Epidermal melanocyte (primary cell): ENCODE measurements around the gene SLC41A3.

Experiments used
- DNase-seq: peaks from one replicate; pipeline ENCODE4 v3.0.0; 2011; ENCODE audit warnings: low spot score; ENCODE audit not compliant: insufficient read length

SLC41A3 gene

DNA sequence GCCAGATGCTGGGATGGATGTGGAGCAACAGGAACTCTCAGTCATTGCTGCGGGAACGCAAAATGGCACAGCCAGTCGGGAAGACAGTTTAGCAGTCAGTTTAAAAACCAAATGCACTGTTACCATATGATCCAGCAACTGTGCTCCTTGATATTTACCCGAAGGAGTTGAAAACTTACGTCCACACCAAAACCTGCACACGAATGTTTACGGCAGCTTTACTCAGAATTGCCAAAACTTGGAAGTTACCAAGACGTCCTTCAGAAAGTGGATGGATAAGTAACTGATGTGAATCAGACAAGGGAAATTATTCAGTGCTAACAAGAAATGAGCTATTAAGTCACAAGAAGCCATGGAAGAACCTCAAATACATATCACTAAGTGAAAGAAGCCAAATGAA is 36.1 kb upstream of the SLC41A3 start:
- no peak for DNase-seq

DNA sequence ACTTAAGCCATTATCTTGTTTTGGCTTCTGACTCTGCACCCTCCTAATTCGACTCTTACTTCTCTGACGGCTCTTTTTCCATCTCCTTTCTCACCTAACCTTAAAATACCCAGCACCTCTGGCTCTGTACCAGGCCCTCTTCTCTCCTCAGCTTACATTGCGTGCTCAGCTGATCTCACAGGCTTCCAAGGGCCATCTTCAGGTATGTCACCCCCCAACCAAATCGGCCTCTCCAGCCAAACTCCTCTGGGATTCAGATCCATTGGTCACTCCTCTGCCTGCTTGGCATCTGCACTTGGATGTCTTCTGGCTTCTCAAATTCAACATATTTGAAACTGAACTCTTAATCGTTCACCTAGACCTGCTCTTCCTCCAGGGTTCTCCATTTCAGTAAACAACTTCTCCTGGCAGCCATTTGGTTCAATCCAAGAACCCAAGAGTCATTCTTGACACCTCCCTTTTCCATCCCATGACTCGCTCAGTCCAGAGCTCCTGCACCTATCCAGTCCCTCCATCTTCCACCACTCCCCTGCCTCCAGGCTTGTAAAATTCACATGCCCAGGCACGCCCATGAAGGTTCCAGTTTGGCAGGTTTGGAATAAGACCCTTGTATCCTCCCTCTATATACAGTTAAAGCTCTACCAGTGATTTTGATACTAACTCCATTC is 35.2 kb upstream of the SLC41A3 start:
- no peak for DNase-seq

DNA sequence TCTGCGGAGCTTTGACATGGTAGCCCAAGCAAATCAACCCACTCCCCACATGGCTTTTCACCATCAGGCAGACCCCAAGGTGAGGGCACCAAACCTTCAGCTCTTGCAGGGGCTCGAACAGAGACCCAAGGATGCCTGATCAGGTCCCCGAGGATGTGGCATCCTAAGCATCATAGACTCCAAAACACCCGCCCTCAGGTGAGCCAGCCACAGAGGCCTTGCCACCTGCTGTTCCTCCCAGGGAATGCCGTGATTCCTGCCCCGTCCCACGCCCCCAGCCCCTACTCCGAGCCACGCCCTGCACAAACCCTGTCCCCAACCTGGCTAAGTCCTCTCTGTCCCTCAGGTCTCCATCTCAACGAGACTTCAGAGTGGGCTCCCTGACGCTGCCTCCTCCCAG is 34.7 kb upstream of the SLC41A3 start:
- DNase-seq, result no peak

DNA sequence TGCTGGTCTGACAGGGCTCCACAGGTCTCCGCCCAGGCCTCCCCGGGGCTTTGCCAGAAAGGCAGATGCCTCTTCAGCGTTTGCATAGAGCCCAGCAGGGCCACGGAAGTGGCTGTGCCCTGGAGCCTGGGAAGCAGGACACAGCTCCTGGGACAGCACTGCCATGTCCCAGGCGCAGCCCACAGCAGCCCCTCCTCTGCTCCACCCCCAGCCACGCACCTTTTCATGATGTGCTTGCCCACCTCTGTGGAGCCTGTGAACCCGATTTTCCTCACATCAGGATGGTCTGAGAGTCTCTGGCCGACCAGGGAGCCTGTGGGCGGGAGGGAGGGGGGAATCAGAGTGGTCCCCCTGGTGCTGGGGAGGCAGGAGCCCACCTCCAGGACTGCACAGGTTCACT is 33.9 kb upstream of the SLC41A3 start:
- no peak for DNase-seq

DNA sequence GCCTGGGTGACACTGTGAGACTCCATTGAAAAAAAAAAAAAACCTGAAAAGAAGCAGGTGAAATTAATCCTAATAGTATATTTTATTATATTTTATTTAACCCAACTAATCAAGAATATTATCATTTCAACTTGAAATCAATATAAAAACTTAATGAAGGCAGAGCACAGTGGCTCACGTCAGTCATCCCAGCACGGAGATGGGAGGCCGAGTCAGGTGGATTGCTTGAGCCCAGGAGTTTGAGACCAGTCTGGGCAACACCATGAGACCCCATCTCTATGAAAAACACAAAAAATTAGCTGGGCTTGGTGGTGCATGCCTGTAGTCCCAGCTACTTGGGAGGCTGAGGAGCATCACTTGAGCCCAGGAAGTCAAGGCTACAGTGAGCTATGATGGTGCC is 33.3 kb upstream of the SLC41A3 start:
- DNase-seq, result no peak

DNA sequence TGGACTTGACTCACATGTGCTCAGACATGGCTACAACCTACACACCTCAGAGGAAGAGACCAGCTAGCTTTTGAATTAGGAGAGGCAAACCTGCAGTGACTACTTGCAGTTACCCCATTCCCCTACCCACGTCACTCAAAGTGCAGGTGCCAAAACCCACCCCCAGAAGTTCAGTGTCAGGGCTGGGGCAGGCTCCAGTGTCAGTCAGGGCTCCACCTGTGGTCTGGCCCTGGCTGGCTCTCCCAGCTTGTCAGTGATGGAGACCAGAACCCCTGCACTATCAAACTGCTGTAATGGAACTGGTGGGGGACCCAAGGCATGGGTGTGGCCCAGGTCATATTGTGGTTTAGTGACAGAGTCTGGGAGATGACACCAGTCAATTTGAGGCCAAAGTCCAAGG is 32.6 kb upstream of the SLC41A3 start:
- DNase-seq, result no peak

DNA sequence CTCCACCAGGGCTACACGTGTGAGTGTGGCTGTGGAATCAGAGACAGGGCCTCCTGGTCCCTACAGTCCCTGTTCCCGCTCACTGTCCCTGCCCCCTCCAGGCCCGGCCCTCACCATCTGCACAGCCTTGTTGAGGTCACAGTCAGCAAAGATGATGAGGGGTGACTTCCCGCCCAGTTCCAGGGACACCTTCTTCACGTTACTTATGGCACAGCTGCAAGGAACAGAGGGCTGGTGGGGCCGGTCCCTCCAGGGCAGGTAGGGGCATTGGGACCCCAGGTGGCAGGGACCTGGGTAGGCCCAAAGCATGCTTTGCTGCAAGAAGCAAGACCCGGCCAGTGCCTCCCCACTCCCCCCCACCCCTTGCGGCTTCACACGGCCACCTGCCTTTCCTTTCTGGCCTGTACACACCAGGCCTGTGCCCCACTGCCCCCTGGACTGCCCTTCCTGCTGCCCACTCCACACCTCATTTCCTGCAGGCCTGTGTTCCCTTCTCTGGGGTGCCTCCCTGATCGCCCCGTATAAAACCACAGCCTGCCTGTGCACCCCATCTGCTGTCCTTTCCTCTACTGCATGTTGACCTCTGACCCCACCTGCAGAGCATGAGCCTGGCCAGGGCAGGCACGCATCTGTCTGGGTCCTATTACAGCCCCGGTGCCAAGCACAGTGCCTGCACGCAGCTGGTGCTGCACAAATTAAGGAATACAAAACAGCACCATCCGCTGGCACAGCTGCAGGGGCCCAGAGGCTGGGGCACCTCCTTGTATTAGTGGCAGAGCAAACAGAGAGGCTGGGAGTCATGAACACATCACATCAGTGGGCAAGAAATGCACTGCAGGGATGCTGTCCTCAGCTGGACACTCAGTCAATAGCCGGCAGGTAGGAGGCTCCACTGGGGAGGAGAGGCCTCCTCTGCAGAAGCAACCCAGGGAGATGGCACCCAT is 30.8 kb upstream of the SLC41A3 start:
- DNase-seq, result no peak

DNA sequence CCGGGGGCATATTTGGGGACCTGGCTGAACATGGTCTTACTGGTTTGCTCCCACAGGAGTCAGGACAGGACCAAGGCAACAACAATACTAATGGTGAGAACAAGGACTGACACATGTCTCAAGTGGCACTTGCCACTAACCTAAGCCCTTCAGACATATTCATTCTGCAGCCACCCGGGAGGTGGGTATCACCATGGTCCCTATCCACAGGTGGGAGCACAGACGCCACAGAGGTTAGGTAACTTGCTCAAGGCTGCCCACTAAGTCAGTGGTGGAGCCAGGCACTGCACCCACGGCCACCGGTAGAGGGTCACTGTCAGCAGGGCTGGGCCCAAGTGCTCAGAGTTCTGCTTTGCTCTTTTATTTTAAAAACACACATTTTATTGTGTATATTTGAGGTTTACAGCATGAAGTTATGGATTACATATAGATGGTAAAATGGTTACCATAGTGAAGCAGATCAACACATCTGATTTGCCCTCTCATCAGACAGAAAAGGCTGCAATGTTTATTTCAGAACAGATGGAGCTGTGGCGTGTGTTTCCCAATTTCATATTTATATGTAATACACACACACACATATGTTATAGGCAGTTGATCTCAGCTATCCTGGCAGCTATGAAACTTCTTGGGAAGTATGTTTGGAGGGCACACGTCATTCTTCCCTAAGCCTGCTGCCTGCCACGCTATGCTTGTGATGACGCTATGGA is 30.0 kb upstream of the SLC41A3 start:
- no peak for DNase-seq

DNA sequence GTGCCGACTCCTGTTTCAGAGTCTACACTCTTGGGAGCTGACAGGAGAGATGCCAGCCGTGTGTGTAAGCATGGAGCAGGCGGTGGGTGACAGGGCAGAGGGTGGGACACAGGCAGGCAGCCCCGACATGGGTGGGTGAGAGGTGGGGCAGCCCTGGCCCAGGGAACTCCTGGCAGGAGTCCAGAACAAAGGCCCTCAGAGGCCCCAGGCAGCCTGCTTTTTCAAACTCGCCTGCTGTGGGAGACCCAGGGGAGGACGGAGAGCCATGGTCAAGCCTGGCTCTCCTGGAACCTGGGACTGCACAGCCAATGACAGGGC is 29.3 kb upstream of the SLC41A3 start:
- DNase-seq, result no peak

DNA sequence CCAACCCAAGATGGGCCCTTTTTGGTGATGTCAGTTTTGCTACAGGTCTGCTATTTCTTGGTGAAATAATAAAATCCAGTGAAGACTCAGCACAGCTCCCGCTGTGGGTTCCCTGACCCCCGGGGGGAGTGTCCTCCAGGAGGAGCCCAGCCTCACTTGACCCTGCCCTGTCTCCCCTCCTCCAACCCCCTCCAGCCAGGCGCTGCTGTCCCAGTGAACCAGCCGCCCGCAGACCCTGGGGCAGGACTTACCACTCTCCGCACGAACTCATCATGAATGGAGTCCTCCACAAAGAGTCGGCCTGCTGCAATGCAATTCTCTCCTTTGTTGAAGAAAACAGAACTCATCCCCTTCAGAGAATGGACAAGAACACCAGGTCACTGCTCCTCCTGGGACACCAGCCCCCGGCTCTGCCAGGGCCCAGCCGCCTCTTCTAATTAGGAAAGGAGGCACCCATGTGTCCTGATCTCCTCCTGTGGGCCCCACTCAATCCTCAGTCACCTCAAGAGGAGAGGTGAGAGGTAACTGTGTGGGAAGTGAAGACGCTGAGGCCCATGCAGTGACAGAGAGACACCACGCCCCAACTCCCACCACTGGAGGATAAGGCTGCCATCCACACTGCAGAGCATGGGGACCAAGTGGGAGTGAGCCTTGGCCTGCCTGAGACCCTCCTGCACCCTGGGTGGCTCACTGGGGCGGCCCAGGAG is 28.8 kb upstream of the SLC41A3 start:
- no peak for DNase-seq

DNA sequence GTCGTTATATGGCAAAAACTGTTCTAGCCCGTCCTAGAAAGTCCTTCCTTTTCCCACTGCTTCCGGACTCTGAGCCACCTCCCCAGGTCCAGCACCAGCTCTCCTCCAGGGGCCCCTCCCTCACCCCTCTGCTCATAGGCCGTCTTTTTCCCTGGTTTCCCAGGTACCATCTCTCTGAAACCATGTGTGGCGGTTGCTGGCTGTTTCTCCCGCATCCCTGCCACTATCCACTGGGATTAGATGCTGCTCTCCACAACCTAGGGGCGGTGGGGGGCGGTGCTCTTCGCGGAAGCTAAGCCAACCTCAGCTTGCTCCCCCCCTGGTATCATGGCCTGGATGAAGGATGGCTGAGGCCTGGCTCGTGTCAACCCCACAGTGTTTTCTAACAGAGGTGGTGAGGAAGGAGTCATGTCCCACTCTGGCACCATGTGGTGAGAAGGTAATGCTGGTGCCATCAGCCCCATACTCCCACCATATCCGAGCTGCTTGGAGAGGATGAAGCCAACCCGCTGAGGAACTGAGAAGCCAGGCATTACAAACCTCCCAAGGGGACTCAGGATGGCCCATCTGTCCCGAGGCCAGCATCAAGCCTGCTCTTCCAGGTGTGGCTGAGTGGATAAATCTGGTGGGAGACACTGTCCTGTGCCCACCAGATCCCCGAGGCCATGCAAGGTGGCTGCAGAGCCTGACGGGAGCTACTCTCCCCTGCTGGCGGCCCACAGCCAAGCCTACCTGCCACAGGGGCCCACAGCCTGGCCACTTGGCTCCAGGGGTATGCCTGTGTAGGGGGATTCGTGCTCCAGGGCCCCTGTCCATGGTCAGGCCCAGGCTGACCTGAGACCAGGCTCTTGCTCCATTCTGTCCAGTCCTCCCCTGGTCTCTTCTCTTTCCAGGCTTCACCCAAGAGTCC is 27.9 kb upstream of the SLC41A3 start:
- no peak for DNase-seq

DNA sequence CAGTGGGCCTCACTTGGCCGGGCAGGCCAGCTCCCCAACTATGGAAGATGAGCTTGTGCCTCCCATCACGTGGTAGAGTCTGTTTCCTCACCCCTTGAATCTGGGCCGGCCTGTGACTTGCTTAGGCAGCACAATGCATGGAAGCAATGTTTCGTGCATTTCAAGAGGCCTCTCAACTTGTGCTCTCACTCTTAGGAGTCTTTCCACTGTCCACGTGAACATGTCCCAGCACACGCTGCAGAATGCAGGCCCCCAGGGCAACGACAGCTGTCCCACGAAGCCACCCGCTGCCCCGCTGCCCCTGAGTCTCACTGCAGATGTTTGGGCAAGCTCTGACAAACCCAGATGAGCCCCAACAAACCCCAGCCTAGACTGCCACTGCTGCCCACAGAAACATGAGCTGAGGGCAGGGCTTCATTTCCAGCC is 27.2 kb upstream of the SLC41A3 start:
- no peak for DNase-seq

DNA sequence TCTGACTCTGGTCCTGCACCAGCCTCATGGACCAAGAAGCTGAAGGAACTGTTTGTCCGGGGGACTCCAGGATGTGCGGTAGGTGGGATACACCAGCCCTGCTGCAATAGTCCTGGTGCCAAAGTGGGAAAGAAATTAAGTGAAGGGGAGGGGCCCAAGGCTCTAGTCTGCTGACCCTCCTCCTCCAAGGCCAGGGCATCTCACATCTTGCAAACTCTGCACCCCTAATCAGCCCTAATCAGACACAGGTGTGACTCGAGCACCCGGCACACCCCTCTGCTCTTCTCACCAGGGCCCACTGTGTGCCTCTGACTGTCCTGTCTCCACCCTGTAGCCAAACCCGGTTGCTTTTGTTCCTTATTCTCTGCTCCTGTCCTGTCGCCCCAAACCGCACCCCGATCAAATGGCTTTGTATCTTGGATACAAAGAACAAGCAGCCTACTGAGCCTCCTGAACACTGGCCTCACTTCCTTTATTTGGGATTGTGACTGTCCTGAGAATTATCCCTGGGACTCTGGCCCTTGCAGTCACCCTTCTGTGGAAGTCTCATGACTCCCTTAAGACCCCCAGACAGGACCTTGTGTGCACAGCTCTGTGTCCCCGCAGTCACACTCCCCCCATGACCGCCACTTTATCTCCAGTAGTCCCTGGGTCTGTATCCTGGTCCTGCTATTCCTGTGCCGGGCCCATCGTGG is 26.7 kb upstream of the SLC41A3 start:
- DNase-seq, result no peak

DNA sequence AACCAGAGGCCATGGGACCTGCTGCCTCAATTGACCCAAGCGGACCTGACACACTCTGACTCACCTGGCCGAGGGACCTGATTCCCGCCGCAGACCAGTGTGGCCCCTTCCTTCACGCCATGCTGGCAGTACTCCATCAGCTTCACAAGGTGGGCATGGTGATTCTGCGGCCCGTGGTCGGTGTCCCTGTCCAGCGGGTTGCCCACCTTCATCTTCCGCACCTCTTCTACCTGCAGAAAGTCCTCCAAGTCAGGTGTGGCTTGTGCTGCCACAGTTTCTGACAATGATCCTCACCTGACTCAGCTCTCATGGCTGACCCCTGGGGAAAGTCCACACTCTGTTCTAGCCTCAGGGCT is 25.9 kb upstream of the SLC41A3 start:
- no peak for DNase-seq

DNA sequence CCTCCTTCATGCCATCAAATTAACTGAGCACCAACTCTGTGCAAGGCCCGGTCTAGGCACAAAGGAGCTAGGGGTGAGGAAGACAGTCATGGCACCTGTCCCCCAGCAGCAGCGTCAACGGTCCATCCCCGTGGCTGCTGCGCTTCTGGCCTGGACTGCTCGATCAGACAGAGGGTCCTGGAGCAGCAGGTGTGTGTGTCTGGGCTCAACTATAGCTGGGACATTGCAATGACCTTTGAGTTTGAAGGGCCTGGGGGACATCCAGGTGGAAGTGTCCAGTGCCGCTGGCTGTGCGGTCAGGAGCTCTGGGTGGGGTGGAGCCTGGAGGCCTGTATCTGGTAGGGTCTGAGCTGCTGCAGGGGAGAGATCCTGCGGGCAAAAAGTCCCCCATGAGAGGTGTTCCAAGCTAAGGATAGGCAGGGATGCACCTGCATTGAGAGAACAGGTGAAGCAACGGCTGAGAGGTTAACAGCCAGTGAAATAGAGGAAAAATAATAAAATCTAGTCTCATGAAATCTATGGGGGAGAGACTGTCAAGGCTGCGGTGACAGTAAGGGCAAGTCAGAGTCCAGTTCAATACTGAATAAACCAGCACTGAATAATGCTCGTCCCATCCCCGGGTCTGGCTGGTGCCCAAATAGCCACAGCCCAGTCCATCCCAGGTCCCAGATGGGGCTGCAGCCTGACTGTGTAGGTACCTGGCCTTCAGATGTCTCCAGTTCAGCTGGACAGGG is 25.4 kb upstream of the SLC41A3 start:
- no peak for DNase-seq

DNA sequence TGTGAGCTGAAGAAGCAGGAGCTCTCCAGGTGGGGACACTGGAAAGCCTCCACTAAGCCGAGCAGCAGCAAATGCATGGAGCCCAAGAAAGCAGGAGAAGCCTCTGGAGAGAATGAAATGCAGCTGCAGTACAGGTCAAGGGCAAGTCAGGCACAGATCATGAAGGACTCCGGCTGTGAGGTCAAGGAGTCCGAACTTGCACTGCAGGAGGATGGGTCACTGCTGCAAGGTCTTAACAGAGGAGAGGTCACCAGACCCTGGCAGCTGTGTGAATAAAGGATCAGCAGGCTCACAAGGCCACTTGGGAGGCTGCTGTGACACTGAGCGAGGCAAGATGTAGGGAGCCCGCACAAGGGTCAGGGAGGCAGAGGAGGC is 24.7 kb upstream of the SLC41A3 start:
- no peak for DNase-seq

DNA sequence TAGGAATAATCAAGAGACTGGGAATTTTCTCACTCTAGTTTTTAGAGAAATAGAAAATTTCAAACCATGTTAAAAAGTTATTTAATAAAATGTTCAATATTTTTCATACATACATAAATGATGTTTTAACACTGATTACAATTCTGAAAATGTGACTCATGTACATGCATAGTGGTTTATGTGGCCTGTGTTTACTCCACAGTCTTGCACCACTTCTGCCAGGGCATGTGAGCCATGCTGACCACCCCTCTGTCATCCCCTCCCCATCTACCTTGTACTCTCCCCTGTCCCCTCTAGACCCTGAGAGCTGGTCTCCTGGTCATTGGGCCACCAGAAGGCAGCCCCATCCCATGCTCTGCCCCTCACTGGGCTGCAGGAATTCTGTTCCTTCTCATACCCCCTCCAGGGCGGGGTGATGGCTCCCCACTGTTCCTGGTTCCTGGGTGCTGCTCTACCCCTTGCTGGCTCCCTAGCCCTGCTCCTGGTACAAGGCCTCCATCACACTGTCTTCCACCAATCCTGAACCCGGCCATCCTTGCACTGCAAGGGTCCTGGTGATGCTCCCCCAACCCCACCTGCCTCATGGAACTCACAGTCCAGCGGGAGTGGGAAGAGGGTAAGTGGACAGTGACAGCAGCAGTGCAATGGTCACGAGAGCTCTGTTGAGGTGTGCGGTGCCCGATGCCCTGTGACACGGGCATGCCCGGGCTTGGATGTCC is 24.2 kb upstream of the SLC41A3 start:
- no peak for DNase-seq

DNA sequence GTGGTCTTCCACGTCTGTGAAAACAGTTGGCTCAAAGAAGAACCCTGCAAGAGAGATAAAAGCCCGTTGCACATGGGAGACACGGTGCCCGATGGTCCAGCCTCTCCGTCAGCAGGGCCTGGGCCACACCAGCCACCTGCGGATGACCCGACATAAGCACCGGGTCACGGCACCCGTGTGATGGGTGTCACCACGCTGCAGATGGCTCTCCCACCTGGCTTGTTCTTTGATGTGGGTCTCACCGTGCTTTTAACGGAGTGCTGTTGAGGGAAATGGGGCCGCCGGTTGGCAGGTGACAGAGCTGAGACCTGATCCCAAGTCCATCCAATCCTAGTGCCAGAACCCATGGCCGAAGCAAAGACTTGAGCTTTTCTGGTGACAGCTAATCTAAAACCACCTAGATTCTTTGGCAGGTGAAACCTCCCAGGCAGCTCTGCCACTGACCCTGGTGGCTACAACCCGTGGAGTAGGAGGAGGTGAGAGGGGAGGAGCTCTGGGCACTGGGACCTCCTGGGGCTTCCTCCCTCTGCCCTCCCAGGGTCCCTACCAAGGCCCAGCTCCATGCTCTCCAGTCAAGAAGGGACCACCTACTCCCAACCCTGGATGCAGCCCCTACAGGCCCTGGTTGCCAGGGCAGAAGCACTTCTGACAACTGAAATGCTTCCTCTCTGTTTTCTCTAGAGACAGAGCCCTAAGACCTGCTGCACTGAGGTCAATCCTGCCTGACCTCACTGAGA is 23.4 kb upstream of the SLC41A3 start:
- no peak for DNase-seq
